Activated CD8-positive, alpha-beta memory T cell treated with anti-CD3 and anti-CD28 coated beads, Interleukin-2, amount 50 U/mL, for 24 hours (primary cell): Measurements from ENCODE around the gene UBE3A.

Experiments used
- DNase-seq: peaks from one replicate; pipeline ENCODE4 v3.0.0-alpha.2; 2020; ENCODE audit errors: extremely low read depth

UBE3A gene

DNA sequence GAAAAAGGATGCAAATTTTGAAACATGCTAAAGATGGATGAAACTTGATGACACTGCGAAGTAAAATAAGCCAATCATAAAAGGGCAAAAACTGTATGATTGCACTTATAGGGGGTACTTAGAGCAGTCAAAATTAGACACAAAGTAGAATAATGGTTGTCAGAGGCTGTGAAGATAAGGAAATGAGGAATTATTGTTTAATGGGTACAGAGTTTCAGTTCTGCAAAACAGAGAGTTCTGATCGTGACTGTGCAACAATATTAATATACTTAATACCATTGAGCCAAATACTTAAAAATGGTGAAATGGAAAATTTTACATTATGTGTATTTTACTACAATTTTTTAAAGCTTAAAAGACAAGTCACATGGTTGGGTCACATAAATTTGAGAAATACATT, 35.1 kb downstream of the UBE3A start:
- no peak for DNase-seq

DNA sequence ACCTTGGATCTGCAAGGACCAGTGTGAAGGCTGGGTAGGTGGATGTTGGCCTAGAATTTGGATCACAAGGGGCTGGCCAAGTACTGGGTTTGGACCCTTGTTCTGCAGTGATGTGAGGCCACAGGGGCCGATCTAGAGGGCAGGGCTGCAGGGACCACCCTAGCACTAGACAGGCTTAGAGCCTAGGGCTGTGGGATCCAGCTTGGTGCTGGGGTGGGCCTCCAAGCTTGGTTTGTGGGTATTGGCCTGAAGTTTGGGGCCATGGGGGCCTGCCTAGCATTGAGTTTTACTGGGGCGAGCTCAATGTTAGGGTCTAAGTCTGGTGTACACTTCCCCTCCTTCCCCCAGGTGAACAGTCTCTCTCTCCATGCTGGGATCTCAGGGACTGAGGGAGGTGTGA, 36.5 kb downstream of the UBE3A start:
- no peak for DNase-seq

DNA sequence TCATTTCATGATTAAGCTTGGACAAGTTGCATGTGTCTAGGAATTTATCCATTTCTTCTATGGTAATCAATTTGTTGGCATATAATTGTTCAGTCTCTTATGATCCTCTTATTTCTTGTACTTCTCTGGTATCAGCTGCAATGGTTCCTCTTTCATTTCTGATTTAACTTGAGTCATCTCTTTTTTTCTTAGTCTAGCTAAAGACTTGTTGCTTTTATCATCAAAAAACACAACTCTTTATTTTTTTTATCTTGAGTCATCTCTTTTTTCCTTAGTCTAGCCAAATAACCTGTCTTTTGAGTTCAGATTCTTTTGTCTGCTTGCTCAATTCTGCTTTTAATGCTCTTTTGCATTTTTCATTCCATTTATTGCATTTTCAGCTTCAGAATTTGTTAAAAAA, 37.3 kb downstream of the UBE3A start:
- DNase-seq = no peak

DNA sequence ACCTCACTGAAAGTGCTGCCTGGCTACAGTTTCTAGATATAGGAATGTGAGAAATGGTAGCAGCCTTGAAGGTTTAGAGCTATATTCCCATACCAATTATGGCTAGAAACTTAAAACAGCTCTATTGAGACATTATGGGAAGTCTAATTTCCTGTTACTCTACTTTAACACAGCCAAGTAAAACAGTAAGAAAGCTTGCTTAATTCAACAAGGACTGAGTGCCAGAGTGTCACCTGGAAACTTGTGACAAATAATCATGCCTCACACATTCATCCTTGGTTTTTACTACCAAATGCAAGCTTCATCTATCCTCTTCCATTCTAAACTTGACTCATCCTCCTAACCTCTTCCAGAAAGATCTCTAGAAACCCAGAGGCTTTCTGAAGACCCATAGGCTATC, 41.7 kb downstream of the UBE3A start:
- no peak for DNase-seq

DNA sequence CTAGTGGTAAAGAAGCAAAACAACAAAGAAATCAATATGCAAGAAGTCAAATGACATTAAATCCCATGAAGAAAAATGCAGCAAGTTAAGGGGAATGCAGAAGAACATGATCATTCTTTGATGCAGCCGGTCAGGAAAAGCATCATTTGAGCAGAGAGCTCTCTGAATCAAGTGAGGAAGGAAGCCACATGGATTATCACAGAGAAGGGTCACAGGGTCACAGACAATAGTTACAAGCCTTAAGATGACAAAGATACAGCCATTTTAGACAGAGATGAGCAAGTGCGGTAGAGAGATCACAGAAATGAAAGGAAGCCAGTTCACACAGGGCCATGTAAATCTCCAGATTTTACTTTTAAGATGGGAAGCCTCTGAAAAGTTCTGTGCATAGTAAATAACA, 43.9 kb downstream of the UBE3A start:
- no peak for DNase-seq

DNA sequence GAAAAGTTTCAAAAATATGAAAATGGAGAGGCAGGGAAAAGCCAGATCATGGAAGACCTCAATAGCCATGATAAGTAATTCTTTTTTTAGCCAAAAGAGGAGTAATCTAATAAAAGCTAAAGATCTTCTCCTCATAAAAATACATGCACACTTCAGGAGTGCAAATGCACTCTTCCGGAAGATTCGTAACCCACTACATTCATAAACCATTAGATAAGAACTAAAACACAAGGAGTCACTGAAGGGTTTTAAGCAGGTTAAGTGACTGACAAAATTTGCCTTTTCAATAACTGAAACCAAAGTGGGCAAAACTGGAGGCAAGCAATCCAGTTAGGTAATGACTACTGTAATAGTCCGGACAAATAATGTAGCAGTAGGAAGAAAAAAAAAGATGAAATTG, 46.0 kb downstream of the UBE3A start:
- no peak for DNase-seq

DNA sequence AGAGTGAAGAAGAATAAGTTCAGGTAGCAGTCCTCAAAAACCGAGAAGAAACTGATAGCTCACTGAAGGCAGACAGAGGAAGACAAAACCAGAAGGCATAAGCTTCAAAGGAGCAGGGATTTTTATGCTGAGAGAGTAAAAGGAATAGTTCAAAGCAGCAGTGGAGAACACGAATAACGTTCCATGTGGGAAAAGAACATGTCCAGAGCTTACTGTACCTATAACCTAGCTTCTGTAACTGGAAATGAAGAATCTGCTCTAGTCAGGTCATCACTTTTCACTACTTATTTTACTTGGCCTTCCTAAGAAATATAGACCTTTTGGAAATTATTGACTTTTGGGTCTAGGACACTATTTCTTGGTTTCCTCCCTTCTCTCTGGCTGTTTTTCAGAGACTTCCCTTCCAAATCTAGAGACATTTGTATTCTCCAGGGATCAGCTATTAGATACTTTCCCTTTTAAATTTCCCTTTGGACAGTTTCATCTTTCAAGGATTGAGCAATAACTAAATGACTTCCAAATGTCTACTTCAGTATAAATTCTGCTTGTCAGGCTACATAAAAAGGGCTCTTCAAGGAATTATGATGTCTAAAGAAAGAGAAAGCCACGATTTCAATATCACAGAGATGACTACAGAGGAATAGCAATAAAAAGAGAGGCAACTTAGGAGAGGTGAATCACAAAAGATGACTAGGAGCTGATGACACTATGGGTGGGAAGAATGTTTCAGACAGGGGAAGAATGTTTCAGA, 46.7 kb downstream of the UBE3A start:
- no peak for DNase-seq

DNA sequence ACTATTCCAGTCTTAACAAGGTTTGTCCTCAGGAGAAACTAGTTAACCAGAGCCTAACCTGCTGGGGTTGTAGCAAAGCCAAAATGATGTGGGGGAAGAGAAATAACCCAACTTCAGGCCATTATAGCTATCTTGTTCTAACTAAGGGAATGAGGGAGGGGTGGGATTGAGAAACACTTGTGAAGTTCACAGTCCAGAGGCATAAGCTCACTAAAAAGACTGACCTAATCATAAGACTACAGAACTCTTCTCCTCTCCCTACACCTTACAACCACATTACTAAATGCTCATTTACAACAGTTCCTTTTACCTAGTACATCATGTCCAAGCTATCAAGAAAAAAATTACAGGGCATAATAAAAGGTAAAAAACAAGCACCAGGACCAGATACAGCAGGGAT, 52.8 kb downstream of the UBE3A start:
- no peak for DNase-seq

DNA sequence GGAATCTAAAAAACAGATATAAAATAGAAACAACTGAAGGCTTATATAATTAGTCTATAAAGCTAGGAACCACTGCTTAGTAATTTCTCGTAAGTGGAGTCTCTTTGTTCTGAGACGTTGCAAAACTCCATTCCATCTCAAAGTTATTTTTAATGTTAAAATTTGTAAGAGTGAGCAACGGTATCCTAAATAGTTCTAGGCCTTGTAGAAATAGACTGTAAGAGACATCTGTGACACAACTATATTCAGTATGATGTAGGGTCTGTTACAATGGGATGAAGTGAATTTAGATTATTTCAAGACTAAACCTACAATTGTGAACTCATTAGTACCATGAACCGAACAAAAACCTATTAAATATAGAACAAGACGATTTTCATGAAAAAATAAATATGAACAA, 57.2 kb downstream of the UBE3A start:
- DNase-seq = no peak

DNA sequence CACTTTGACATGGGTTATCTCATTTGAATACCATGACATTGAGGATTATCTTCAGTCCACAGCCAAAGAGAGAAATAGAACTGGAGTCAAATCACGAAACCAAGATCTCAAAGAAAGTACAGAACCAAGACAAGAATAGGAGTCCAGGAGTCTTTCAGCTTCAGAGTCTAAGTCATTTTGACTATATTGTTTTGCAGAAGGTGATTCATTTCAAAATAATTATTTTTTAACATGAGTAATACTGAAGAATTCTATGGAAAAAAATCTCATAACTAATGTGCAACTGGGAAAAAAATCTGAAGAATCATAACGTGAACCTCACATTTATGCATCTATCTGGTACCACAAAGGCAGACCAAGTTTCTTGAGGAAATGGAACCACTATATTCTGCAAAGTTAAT, 60.3 kb downstream of the UBE3A start:
- no peak for DNase-seq

DNA sequence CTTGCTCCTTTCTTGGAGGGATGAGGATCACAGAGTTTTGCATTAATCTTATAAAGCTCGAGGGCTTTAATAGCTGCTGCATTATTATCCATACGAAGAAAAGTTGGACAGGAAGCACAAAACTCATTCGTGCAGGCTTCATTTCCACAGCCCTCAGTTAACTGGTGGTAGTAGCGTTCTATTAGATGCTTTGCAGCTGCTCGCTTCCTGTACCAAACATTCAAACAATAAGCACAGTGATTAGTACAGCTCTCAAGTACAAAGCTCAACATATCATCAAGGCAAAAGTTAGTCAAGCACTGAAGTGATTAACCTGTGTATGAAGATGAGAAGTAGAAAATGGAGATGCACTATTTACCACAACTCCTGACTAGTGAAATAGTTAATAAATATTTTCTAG, 63.3 kb downstream of the UBE3A start:
- no peak for DNase-seq

DNA sequence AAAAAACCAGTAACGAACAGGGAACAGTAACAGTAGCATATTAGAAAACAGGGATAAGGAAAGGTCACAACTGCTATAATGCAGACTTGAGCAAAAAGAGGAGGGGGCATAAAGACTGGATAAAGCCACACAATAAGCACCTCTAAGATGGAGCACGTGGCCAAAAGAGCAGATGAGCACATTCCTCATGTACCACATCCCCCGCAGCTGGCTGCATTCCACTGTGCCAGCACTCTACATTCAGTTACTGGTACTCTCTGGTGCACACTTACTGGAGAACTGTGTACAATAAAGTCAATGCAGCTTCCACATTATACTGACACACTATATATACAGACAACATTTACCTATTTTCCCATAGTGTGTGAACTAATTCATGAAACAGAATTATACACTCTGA, 64.7 kb downstream of the UBE3A start:
- DNase-seq = no peak

DNA sequence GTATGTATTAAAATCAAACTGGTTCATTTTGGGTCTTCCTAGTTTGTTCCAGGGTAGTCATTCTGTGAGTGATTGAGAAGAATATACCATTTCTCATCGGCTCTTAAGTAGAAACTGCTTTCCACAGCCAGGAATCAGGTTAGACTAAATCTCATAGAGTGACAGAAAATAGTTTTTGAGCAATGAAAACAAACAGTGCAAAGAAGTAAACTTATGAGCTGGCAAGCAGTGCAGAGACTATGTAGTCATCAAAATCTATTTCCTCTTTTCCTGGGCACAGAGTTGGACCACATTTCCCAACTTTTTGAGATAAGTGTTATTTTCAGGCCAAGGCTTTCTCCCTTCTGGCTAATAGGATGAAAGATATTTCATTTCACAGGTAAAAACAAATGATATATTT, 66.5 kb downstream of the UBE3A start:
- no peak for DNase-seq

DNA sequence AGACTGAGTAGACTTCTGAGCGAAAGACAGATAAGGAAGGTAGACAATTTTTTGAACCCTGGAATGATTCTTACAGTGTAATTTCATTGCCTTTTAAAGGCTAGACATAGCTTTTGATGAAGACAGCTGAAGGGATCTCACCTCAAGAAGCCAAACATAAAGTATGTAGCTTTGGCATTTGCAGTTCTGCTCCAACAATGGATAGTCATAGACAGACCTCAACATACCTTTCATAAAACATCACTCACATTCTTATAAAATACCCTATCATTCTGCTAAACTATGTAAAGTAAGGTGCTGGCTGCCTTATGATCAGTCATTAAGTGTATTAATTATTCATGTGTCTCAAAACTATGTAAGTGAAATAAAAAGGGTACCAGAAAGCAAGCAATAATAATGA, 70.0 kb downstream of the UBE3A start:
- no peak for DNase-seq

DNA sequence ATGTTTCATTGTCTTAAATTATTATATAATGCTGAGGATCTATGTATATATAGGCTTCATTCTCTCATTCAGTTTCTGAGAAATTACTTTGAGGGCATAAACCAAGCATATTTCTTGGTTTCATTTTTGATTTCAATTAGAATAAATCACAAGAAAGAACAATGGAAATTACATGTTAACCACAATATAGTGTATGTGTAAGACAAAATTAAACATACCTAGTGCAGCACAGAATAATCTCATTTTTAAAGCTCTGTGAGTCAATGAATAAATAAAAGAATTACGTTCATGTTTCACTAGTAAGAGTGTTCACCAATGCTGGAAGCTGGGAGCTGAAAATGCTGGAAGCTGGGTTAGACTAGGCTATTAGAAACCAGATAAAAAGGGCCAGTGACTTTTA, 72.8 kb downstream of the UBE3A start:
- DNase-seq = no peak

DNA sequence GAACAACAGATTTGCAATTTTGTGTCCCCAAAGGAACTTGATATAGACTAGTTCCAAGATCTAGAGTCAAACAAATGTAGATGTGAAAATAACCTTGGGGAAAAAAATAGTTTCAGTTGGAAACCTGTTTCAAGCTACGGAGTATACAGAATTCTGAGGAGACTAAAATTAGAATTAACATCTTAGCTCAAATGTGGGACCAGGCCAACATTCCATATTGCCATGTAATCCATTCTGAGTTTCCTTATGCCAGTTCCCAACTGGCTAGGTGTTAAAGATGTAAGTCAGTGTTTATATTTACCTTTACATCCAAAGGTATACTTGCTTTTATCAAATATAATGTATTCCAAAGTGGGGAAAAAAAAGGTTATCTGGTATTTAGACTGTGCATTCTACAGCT, 76.3 kb downstream of the UBE3A start:
- DNase-seq = no peak

DNA sequence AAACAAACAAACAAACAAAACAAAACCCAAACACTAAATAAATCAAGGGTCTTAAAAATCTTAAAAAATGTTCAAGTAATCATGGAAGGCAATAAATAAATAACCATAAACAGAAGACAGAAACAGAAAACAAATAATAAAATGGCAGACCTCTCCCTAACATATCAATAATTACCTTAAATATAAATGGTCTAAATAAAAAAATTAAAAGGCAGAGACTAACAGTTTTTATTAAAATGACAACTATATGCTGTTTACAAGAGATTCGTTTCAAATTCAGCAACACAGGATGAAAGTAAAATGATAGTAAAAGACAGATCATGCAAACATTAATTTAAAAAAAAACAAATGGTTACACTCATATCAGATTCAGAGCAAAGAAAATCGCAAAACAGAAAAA, 91.1 kb downstream of the UBE3A start:
- no peak for DNase-seq

DNA sequence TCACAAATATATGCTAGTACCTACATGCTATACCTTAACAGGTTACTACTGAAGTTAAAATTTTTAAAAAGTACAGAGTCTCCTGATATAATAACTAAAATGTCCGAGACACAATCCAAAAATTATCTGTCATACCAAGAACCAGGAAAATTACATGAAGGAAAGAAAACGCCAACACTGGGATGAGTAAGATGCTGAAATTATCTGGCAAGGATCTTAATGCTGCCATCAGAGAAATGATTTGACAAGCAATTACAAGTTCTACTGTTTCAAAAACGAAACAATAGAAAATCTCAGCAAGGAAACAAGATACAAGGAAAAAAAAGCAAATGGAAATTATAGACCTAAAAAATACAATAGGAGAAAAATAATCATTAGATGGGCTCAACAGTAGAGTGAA, 92.5 kb downstream of the UBE3A start:
- DNase-seq = no peak

DNA sequence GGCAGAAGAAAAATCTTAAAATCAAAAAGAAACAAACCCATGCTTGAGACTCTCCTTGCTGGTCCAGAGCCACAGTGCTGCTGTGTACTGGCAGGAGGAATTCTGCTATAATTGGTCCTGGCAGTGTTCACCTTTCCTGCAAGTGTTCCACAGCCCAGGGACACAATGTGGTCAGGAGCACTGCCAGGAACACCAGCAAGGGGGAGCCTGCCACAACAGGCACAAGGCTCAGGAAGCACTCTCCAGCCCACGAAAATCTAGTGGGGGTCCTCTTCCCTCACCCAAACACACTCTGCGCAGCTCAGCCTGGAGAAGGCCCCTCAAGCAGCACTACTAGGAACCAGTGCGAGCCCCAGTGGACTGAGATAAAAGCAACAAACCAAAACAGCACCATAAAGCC, 92.9 kb downstream of the UBE3A start:
- no peak for DNase-seq

DNA sequence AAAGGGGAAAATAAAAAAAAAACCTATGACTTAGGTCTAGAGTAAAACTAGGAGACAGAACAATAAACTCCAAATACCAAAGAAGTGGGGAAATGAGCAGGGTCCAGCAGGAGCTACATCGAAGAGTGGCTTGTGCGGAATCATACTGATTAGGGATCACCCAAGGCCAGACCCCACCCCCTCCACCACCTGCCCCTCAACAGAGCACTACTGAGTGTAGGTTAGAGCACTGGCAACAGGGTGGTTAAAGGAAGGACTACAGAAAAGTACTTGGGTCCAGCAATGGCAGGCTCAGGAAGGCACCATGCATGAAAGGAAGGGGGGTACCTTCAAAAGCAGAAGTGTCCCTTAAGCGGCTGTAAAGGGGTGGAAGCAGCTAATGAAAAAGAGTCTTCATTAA, 96.2 kb downstream of the UBE3A start:
- no peak for DNase-seq

DNA sequence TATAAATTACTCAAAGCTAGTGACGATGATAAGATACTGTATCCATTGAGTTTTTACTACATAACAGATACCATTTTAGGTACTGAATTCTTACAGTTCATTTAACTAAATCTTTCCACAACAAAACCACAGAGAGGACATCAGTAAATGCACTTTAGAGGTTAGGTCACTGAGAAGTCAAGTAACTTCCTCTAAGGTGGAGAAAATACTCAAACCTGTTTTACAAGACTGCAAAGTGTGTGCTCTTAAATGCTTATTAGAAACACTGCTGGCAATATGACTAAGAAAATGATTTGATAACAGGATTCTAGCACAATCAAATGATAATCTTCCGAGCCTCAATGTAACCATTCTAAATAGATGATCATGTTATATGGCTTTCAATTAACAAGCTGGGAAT, 99.4 kb downstream of the UBE3A start:
- DNase-seq = no peak

DNA sequence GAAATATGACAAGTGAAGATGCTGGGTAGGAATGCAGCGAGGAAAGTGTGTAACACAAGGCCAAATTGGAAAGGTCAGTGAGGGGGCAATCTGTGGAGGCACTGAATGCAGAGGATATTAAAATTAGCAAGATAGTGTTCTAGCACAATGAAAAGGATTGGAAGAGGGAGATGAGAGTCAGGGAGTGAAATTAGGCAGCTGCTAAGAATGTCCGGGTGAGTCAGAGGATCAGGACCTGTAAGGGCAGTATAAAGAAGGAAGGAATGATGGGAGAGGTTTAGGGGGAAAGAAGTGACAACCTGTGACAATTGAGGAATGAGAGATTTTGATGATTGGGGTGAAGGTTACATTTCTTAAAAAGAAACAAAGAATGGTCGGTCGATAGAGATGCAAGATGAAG, 103.5 kb downstream of the UBE3A start:
- DNase-seq = no peak

DNA sequence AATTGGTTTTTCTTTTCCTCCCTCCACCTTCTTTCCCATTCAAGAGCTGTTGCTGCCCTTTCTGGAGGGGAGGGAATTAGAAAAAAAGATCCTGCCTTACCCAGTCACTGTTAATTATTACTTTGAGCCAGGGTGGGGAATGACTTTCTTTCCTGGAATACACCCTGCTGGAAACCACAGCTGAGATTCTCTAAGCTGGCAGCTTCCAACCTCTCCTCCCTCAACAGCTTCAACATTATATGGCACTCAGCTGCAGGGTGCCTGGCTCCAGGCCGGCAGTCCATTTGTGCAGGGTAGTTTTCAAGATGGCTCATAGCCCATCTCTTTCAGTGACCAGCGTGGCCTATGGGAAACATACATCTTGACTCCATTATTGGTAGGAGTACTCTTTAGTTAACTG, 105.8 kb downstream of the UBE3A start:
- no peak for DNase-seq

DNA sequence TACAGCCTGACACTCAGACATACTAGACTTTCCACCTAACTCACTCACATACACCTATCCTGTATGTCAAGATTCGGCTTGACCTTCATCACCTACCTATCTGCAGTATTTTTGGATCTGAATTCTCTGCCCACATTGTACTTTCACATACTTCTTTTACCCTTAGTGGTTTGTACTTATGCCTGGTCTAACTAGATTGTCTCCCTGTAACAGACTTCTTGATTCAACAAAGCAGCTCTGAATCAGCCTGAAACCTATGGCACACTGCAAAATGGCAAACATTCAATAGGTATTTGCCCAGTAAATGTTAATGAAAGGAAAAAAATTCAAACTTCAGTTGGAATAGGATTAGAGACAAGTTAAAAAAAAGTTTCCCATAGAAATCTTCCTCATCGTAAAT, 106.5 kb downstream of the UBE3A start:
- no peak for DNase-seq

DNA sequence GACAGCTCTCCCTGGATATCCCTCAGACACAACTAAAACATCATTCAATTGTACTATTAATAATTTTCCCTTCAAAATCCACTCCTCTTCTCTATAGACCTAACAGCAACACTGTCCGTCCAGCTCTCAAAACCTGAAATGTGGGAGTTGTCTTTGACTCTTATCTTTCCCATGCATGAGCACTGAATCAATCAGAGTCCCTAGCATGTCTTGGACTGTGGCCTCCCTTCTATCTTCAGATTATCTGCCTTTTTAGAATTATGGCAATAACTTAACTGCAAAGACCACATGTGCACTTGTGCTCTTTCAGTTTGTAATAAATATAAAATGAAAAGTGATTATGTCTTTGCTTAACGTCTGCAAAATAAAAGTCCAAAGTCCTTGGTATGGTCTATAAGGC, 107.0 kb downstream of the UBE3A start:
- no peak for DNase-seq
